WTC11 (cell line): ENCODE measurements around the gene CNPY1.

Source experiments
- MXD4 ChIP-seq: fragments of 250-450 bp; sonication (Bioruptor Pico); IDR thresholded peaks from 2 replicates; pipeline ENCODE4 v1.8.0; 2021; ENCODE audit warnings: mild to moderate bottlenecking, moderate library complexity, borderline replicate concordance
- NR1H2 ChIP-seq: sonication (generic); formaldehyde crosslinking; IDR thresholded peaks from 2 replicates; pipeline ENCODE4 v1.9.0; 2021; ENCODE audit warnings: mild to moderate bottlenecking, moderate library complexity, missing genetic modification reagents
- ZNF232 ChIP-seq: sonication (generic); formaldehyde crosslinking; IDR thresholded peaks from 2 replicates; pipeline ENCODE4 v1.8.0; 2022; ENCODE audit warnings: mild to moderate bottlenecking, missing genetic modification reagents
- TF ChIP-seq, protein P1 (sequence below): fragments of 200-600 bp; IDR thresholded peaks from 2 replicates; pipeline ENCODE4 v1.8.0; 2022; ENCODE audit warnings: antibody characterized with exemption
- TF ChIP-seq, protein P2 (sequence below): sonication (generic); formaldehyde crosslinking; IDR thresholded peaks from 2 replicates; pipeline ENCODE4 v1.8.1; 2023; ENCODE audit warnings: mild to moderate bottlenecking, missing genetic modification reagents, moderate library complexity
- TF ChIP-seq, protein P3 (sequence below): sonication (generic); formaldehyde crosslinking; conservative IDR thresholded peaks from 2 replicates; pipeline ENCODE4 v1.8.1; 2022; ENCODE audit warnings: mild to moderate bottlenecking, missing genetic modification reagents

DNA sequence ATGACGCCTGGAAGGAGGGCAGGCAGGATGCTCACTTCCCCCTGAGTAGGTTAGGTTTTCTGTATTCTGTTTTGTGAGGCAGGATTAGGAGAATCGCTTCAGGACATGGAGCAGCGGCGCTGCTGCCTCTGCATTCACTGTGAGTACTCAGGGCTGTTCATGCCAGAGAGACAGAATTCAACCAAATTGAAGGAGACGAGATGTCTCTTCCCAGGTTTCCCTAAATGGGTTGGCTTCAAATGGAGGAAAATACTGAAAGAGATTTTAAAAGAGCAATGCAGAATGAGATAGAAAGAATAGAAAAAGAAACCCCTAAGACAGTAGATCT, 21.9 kb upstream of the CNPY1 start:
- TF ChIP-seq, protein P1, sequence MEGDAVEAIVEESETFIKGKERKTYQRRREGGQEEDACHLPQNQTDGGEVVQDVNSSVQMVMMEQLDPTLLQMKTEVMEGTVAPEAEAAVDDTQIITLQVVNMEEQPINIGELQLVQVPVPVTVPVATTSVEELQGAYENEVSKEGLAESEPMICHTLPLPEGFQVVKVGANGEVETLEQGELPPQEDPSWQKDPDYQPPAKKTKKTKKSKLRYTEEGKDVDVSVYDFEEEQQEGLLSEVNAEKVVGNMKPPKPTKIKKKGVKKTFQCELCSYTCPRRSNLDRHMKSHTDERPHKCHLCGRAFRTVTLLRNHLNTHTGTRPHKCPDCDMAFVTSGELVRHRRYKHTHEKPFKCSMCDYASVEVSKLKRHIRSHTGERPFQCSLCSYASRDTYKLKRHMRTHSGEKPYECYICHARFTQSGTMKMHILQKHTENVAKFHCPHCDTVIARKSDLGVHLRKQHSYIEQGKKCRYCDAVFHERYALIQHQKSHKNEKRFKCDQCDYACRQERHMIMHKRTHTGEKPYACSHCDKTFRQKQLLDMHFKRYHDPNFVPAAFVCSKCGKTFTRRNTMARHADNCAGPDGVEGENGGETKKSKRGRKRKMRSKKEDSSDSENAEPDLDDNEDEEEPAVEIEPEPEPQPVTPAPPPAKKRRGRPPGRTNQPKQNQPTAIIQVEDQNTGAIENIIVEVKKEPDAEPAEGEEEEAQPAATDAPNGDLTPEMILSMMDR, result no peak
- TF ChIP-seq NR1H2 (CRISPR knock-in tag), result no peak
- TF ChIP-seq, protein P2, sequence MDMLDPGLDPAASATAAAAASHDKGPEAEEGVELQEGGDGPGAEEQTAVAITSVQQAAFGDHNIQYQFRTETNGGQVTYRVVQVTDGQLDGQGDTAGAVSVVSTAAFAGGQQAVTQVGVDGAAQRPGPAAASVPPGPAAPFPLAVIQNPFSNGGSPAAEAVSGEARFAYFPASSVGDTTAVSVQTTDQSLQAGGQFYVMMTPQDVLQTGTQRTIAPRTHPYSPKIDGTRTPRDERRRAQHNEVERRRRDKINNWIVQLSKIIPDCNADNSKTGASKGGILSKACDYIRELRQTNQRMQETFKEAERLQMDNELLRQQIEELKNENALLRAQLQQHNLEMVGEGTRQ (CRISPR knock-in tag), result no peak
- TF ChIP-seq, protein P3, sequence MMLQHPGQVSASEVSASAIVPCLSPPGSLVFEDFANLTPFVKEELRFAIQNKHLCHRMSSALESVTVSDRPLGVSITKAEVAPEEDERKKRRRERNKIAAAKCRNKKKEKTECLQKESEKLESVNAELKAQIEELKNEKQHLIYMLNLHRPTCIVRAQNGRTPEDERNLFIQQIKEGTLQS (CRISPR knock-in tag), result no peak
- TF ChIP-seq MXD4, result no peak
- no peak for TF ChIP-seq ZNF232 (CRISPR knock-in tag)
